Testis (tissue), 2 donors: Measurements from ENCODE around the gene NDOR1.

Source experiments
- POLR2A ChIP-seq: fragments of 450-650 bp; IDR thresholded peaks from one replicate; pipeline ENCODE4 v1.6.1; 2017; ENCODE audit warnings: antibody characterized with exemption, mild to moderate bottlenecking, moderate library complexity
- TF ChIP-seq, protein P1 (sequence below), 3 experiments: fragments of 450-650 bp in 2 of 3; fragments of 200-600 bp in 1 of 3; sonication (generic) in 1 of 3; IDR thresholded peaks; one replicate each; pipeline ENCODE4 v1.5.1; 2016 to 2019; ENCODE audit warnings: antibody characterized with exemption in 3 of 3, mild to moderate bottlenecking in 2 of 3, moderate library complexity in 1 of 3

DNA sequence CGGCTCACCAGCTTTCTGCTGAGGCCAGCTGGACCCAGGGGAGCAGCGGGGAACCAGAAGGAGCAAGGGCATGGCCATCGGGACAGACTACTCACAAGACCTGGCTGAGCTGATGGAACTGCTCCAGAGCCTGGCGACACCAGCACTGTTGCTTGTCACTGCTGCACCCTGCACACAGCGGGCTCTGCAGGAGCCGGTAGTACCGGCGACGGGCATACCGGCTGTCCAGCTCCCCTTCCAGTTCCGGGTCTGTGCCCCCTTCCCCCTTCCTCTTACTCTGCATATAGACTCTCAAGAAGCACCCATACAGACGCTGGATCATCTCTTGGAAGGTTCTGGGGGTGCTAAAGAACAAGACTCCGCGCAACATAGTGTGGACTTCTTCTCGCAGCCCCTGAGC, 18.1 kb upstream of the NDOR1 start:
- TF ChIP-seq, protein P1, sequence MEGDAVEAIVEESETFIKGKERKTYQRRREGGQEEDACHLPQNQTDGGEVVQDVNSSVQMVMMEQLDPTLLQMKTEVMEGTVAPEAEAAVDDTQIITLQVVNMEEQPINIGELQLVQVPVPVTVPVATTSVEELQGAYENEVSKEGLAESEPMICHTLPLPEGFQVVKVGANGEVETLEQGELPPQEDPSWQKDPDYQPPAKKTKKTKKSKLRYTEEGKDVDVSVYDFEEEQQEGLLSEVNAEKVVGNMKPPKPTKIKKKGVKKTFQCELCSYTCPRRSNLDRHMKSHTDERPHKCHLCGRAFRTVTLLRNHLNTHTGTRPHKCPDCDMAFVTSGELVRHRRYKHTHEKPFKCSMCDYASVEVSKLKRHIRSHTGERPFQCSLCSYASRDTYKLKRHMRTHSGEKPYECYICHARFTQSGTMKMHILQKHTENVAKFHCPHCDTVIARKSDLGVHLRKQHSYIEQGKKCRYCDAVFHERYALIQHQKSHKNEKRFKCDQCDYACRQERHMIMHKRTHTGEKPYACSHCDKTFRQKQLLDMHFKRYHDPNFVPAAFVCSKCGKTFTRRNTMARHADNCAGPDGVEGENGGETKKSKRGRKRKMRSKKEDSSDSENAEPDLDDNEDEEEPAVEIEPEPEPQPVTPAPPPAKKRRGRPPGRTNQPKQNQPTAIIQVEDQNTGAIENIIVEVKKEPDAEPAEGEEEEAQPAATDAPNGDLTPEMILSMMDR (IDR thresholded peaks at IDR 0.05): no peak
- no peak for TF ChIP-seq POLR2A
